K562 (cell line): ENCODE measurements around the gene CFAP58. TPM values are rescaled to one million over a fixed set of nuclear protein-coding genes. Genes with fewer than 3 reads are reported as not detected.

Experiments used
- ATAC-seq: fragments of 200-7000 bp; cut with Tn5 transposase; 3 replicates; pipeline ENCODE4 v1.9.1; 2020; ENCODE audit warnings: moderate library complexity
- BruUV-seq: library from RNA; stranded (reverse); fragments of 400-500 nt; replicated peaks from 2 replicates; lab custom pipeline; 2021; lab: Mats Ljungman, UMichigan
- CTCF ChIA-PET: fragments of 300-600 bp; formaldehyde crosslinking; extraction: SDS; loops from one replicate; lab custom pipeline; 2021; ENCODE audit warnings: low intra/inter-chr PET ratio; lab: Yijun Ruan, JAX
- POLR2A ChIA-PET: fragments of 300-600, 350-650 bp; sonication (Branson Sonifier 250); formaldehyde crosslinking; extraction: SDS; loops from one replicate; lab custom pipeline; 2021; ENCODE audit warnings: antibody characterized with exemption, inconsistent platforms; lab: Yijun Ruan, JAX
- DNase-seq, 4 experiments: peaks; one replicate each; pipeline versions ENCODE4 v3.0.0 to v3.0.0-alpha.2; 2011 to 2018; ENCODE audit warnings: low spot score in 3 of 4, mixed read lengths in 3 of 4; ENCODE audit errors: extremely low read depth in 1 of 4
- FAIRE-seq: peaks from 2 replicates; lab custom pipeline; 2011; peaks lifted over from hg19 to GRCh38; lab: Jason Lieb, UNC
- H2AFZ ChIP-seq: 2 replicates; pipeline ENCODE4 v1.6.0; 2011; ENCODE audit warnings: low read depth, low read length, control low read depth, inconsistent platforms
- H3K27ac ChIP-seq: fragments of 200-600 bp; 3 replicates; pipeline ENCODE4 v1.8.0; 2011; ENCODE audit warnings: low read depth, mild to moderate bottlenecking, control low read depth, inconsistent platforms, low read length, moderate library complexity, mixed read lengths; ENCODE audit errors: extremely low read depth
- H3K27me3 ChIP-seq, 2 experiments: fragments of 300-600 bp in 1 of 2; 2 replicates in 1 of 2; 3 replicates in 1 of 2; pipeline versions ENCODE4 v1.6.0 to v1.8.0; 2011; ENCODE audit warnings: inconsistent platforms in 2 of 2, low read length in 2 of 2, mild to moderate bottlenecking in 1 of 2, mixed read lengths in 1 of 2, moderate library complexity in 1 of 2; ENCODE audit not compliant: control insufficient read depth in 2 of 2, insufficient read depth in 2 of 2
- H3K36me3 ChIP-seq: fragments of 300-600 bp; 3 replicates; pipeline ENCODE4 v1.8.0; 2011; ENCODE audit warnings: mild to moderate bottlenecking, low read length, inconsistent platforms; ENCODE audit not compliant: control insufficient read depth, insufficient read depth
- H3K4me1 ChIP-seq, 2 experiments: fragments of 200-600 bp in 1 of 2; replicated peaks in 1 of 2; 2 replicates in 1 of 2; 3 replicates in 1 of 2; pipeline versions ENCODE4 v1.5.1 to v1.8.0; 2011; ENCODE audit warnings: inconsistent platforms in 2 of 2, low read length in 2 of 2, mild to moderate bottlenecking in 1 of 2, mixed read lengths in 1 of 2, moderate library complexity in 1 of 2; ENCODE audit not compliant: control insufficient read depth in 2 of 2, insufficient read depth in 2 of 2
- H3K4me2 ChIP-seq: 2 replicates; pipeline ENCODE4 v1.6.1; 2011; ENCODE audit warnings: low read length, control low read depth, inconsistent platforms, mixed read lengths; ENCODE audit not compliant: insufficient read depth
- H3K4me3 ChIP-seq: fragments of 200-600 bp; sonication (generic), shearing (Covaris generic); 2 replicates; pipeline ENCODE4 v1.5.1; 2016; ENCODE audit warnings: control low read depth, inconsistent platforms
- H3K79me2 ChIP-seq: fragments of 200-600 bp; 3 replicates; pipeline ENCODE4 v1.8.0; 2011; ENCODE audit warnings: low read length, inconsistent platforms; ENCODE audit not compliant: control insufficient read depth, insufficient read depth
- H3K9ac ChIP-seq, 2 experiments: 2 replicates each; pipeline versions ENCODE4 v1.6.0 to v1.6.1; 2011; ENCODE audit warnings: low read depth in 2 of 2, low read length in 2 of 2, control low read depth in 1 of 2, inconsistent platforms in 1 of 2, mild to moderate bottlenecking in 1 of 2, mixed read lengths in 1 of 2; ENCODE audit not compliant: insufficient read depth in 1 of 2
- H3K9me1 ChIP-seq: one replicate; pipeline ENCODE4 v1.6.0; 2011; ENCODE audit warnings: inconsistent platforms, mild to moderate bottlenecking, low read length, moderate library complexity; ENCODE audit not compliant: control insufficient read depth, insufficient read depth
- H3K9me3 ChIP-seq: replicated peaks from 2 replicates; pipeline ENCODE4 v1.5.1; 2011; ENCODE audit warnings: low read depth, low read length, inconsistent platforms; ENCODE audit not compliant: control insufficient read depth, insufficient read depth
- H4K20me1 ChIP-seq: replicated peaks from 2 replicates; pipeline ENCODE4 v1.6.1; 2011; ENCODE audit warnings: low read length, inconsistent platforms, mixed read lengths; ENCODE audit not compliant: control insufficient read depth, insufficient read depth
- ARID2 ChIP-seq: fragments of 450-650 bp; IDR thresholded peaks from 2 replicates; pipeline ENCODE4 v1.6.1; 2017; ENCODE audit warnings: antibody characterized with exemption, mild to moderate bottlenecking
- BDP1 ChIP-seq: IDR thresholded peaks from 3 replicates; pipeline ENCODE4 v1.6.1; 2011; ENCODE audit not compliant: insufficient read length, insufficient read depth
- BRD4 ChIP-seq: fragments of 200-600 bp; sonication (generic); IDR thresholded peaks from 2 replicates; pipeline ENCODE4 v1.6.1; 2017; ENCODE audit warnings: inconsistent platforms
- KAT2B ChIP-seq: IDR thresholded peaks from one replicate; pipeline ENCODE4 v1.6.1; 2012; ENCODE audit warnings: low read depth, mild to moderate bottlenecking, control low read depth, inconsistent platforms, low read length, moderate library complexity
- KLF16 ChIP-seq: IDR thresholded peaks from 2 replicates; pipeline ENCODE4 v1.6.1; 2016; ENCODE audit warnings: antibody characterized with exemption
- NELFE ChIP-seq: IDR thresholded peaks from 2 replicates; pipeline ENCODE4 v1.6.1; 2011; ENCODE audit warnings: mild to moderate bottlenecking; ENCODE audit not compliant: insufficient read depth, insufficient read length
- PCBP2 ChIP-seq: fragments of 200-400 bp; formaldehyde crosslinking; IDR thresholded peaks from 2 replicates; pipeline ENCODE4 v1.6.1; 2018; ENCODE audit warnings: low read length, low read depth, mild to moderate bottlenecking, moderate library complexity; ENCODE audit not compliant: poor library complexity, severe bottlenecking
- RAD21 ChIP-seq, 2 experiments: fragments of 250-450 bp in 1 of 2; fragments of 450-650 bp in 1 of 2; sonication (Bioruptor Pico) in 1 of 2; formaldehyde crosslinking in 1 of 2; IDR thresholded peaks in 1 of 2; conservative IDR thresholded peaks in 1 of 2; 2 replicates each; pipeline versions ENCODE4 v1.4.0 to v1.8.0; 2020 to 2022; ENCODE audit warnings: mild to moderate bottlenecking in 2 of 2, moderate library complexity in 1 of 2
- RFX7 ChIP-seq: fragments of 250-450 bp; sonication (Bioruptor Pico); IDR thresholded peaks from 2 replicates; pipeline ENCODE4 v1.5.1; 2021; ENCODE audit warnings: mild to moderate bottlenecking
- SIX5 ChIP-seq, 2 experiments: IDR thresholded peaks; 2 replicates each; pipeline ENCODE4 v1.6.1; 2011; ENCODE audit warnings: low read length in 2 of 2, borderline replicate concordance in 1 of 2, low read depth in 1 of 2, mild to moderate bottlenecking in 1 of 2, moderate library complexity in 1 of 2; ENCODE audit not compliant: insufficient read depth in 1 of 2
- SP2 ChIP-seq: IDR thresholded peaks from 2 replicates; pipeline ENCODE4 v1.6.1; 2011; ENCODE audit warnings: mild to moderate bottlenecking, low read depth, low read length, moderate library complexity; ENCODE audit not compliant: poor library complexity, severe bottlenecking; ENCODE audit errors: extremely low read depth
- U2AF1 ChIP-seq: fragments of 200-400 bp; formaldehyde crosslinking; optimal IDR thresholded peaks from 2 replicates; pipeline ENCODE3; 2017; ENCODE audit warnings: mild to moderate bottlenecking, low read depth, low read length, moderate library complexity
- ZNF696 ChIP-seq: fragments of 250-450 bp; sonication (Bioruptor Pico); conservative IDR thresholded peaks from 2 replicates; pipeline ENCODE4 v1.4.0; 2020; ENCODE audit warnings: mild to moderate bottlenecking, moderate library complexity
- WGBS: fragments of 100-300 bp; shearing (Covaris generic); methylation state at CpG from one replicate; pipeline ENCODE4 v1.1.6; 2016; ENCODE audit warnings: low coverage, mixed read lengths; ENCODE audit not compliant: insufficient coverage; ENCODE audit errors: missing lambda C conversion rate; 5-methylcytosine and 5-hydroxymethylcytosine counted together
- in situ Hi-C: fragments of 300-500 bp; cut with MboI; formaldehyde crosslinking; loops from 4 replicates; pipeline ENCODE4 v1.15.0; 2018; ENCODE audit warnings: inconsistent platforms, mixed read lengths
- intact Hi-C: fragments of 100-400 bp; cut with micrococcal nuclease; formaldehyde crosslinking; loops from 2 replicates; pipeline ENCODE4 v1.14.2; 2022
- polyA plus RNA-seq, 8 experiments: library from polyadenylated mRNA; depleted of rRNA in 4 of 8; stranded (reverse) in 5 of 8; unstranded in 3 of 8; fragments of >200 nt; fragmentation: Nextera tagmentation in 2 of 8; fragmentation: Illumina TruSeq in 1 of 8; extraction: Ambion mirVana in 2 of 8; extraction: Trizol in 1 of 8; gene quantifications; 2 replicates each; pipeline versions ENCODE4 v1.2.1 to v1.2.3, GENCODE V29; 2011 to 2014; ENCODE audit warnings: inconsistent platforms in 1 of 8, missing spikeins in 1 of 8
- total RNA-seq, 7 experiments: library from RNA; depleted of rRNA in 6 of 7; stranded (reverse); fragments of >200 nt in 6 of 7; fragmentation: Illumina TruSeq in 2 of 7; extraction: Trizol in 2 of 7; gene quantifications; 2 replicates each; pipeline versions ENCODE4 v1.2.1 to v1.2.3, GENCODE V29; 2011 to 2021; ENCODE audit warnings: low replicate concordance in 1 of 7
- TF ChIP-seq, protein P1 (sequence below): fragments of 150-350 bp; IDR thresholded peaks from 2 replicates; pipeline ENCODE4 v1.6.1; 2014; ENCODE audit warnings: low read depth, mild to moderate bottlenecking, low read length, borderline replicate concordance

The CFAP58 gene
- total and polyA plus RNA-seq, 9 of the 15 experiments (the other 6 are each of a cell fraction or from before 2014, with no cell fraction given) = 0.08 to 2.0 (median 0.71) TPM

DNA sequence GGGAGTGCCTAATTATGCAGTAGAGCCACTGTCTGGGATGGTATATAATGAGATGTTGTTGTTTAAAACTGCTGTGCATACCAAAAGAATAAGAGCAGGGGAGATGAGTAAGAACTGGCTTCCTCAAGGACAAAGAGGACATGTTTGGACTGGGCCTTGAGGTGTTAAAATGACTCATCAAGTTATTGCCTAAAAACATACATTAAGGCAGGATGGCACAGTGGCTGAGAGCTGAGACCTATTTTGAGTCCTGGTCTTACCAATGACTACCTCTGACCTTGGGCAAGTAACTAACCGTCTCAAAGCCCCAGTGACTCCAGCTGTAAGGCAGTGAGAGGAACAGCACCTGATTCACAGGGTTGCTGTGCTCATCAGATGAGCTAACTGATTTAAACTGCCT, 71.1 kb downstream of the CFAP58 start:
- no CpG with 5 or more reads among the region's 1 CpG for WGBS
- Histone ChIP-seq H3K4me3 (no peak overlapping the region), H3K79me2 (no peaks in the 10 kb centered on the region), H3K9me1 (no peaks in the 10 kb centered on the region), H3K4me2 (no peak overlapping the region), H3K4me1 (no peaks in the 10 kb centered on the region), H3K36me3 (no peaks in the 10 kb centered on the region), H3K27ac (no peak overlapping the region), H3K9ac (no peak overlapping the region), H2AFZ (no peak overlapping the region), H3K27me3 (no peaks in the 10 kb centered on the region; a peak in 1 of 5 replicates), H4K20me1 (no peaks in the 10 kb centered on the region), H3K9me3 (no peaks in the 10 kb centered on the region)
- FAIRE-seq (no peak), DNase-seq (no peak), ATAC-seq (no peak)
- intact Hi-C loops (no loop called here), in situ Hi-C loops (no loop called here)
- no TSS peak for BruUV-seq
- TF ChIP-seq SIX5 (IDR thresholded peaks at IDR 0.05; ENCODE audit: borderline replicate concordance in 1 of 2, insufficient read depth in 1 of 2, low read depth in 1 of 2, low read length in 2 of 2) (no peak), BRD4 (no peak), KAT2B (no peak), BDP1 (no peak), RAD21 (CRISPR knock-in tag; conservative IDR thresholded peaks at IDR 0.05 in 1 of 2, IDR thresholded peaks at IDR 0.05 in 1 of 2) (no peak), NELFE (no peak), ARID2 (no peak), PCBP2 (no peak), ZNF696 (no peak), RFX7 (CRISPR knock-in tag) (no peak), KLF16 (no peak), U2AF1 (no peak), SP2 (no peak)
- TF ChIP-seq, protein P1, sequence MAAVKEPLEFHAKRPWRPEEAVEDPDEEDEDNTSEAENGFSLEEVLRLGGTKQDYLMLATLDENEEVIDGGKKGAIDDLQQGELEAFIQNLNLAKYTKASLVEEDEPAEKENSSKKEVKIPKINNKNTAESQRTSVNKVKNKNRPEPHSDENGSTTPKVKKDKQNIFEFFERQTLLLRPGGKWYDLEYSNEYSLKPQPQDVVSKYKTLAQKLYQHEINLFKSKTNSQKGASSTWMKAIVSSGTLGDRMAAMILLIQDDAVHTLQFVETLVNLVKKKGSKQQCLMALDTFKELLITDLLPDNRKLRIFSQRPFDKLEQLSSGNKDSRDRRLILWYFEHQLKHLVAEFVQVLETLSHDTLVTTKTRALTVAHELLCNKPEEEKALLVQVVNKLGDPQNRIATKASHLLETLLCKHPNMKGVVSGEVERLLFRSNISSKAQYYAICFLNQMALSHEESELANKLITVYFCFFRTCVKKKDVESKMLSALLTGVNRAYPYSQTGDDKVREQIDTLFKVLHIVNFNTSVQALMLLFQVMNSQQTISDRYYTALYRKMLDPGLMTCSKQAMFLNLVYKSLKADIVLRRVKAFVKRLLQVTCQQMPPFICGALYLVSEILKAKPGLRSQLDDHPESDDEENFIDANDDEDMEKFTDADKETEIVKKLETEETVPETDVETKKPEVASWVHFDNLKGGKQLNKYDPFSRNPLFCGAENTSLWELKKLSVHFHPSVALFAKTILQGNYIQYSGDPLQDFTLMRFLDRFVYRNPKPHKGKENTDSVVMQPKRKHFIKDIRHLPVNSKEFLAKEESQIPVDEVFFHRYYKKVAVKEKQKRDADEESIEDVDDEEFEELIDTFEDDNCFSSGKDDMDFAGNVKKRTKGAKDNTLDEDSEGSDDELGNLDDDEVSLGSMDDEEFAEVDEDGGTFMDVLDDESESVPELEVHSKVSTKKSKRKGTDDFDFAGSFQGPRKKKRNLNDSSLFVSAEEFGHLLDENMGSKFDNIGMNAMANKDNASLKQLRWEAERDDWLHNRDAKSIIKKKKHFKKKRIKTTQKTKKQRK = no peak
- ChIA-PET CTCF (no interaction called here), POLR2A (no interaction called here)
